Activated naive CD4-positive, alpha-beta T cell treated with anti-CD3 and anti-CD28 coated beads, Interleukin-2, amount 10 ng/mL, durations not matched to agents 7 days and 5 days (primary cell): ENCODE measurements around the gene SALL2.

Experiments used
- CTCF ChIA-PET: fragments of 350-600 bp; sonication (Branson Sonifier 250); formaldehyde crosslinking; loops from one replicate; lab custom pipeline; 2021; ENCODE audit warnings: antibody characterized with exemption; lab: Charles Lee
- DNase-seq: peaks from one replicate; pipeline ENCODE4 v3.0.0-alpha.2; 2020
- H3K27ac Mint-ChIP-seq: one replicate; pipeline ENCODE4 v1.8.0; 2021; ENCODE audit warnings: mild to moderate bottlenecking, moderate library complexity, mixed read lengths
- H3K27me3 Mint-ChIP-seq: one replicate; pipeline ENCODE4 v1.8.0; 2021; ENCODE audit warnings: mild to moderate bottlenecking, mixed read lengths
- H3K36me3 Mint-ChIP-seq: one replicate; pipeline ENCODE4 v1.8.0; 2021; ENCODE audit warnings: mixed read lengths
- H3K4me1 Mint-ChIP-seq: one replicate; pipeline ENCODE4 v1.8.0; 2021; ENCODE audit warnings: mixed read lengths
- H3K4me3 Mint-ChIP-seq: one replicate; pipeline ENCODE4 v1.8.0; 2021; ENCODE audit warnings: mild to moderate bottlenecking, moderate library complexity, mixed read lengths
- H3K9me3 Mint-ChIP-seq: one replicate; pipeline ENCODE4 v1.8.0; 2021; ENCODE audit warnings: mixed read lengths

SALL2 gene

DNA sequence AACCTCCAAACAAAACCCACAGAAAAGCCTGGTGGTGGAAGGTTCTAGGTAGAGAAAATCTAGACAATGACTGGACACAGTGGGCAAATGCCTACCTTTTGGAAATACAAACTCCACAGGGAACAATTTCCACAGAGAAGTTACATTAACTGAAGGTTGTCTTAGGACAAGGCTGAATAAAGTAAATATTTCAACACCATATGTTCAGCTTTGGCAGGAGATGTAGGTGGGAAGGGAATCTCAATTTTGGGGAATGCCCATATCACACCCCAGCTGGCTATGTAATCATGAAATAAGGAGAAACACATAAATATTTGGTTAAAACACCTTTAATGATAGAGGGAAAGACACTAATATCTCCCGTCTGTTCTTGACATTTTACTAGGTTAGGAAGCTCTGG is 5.4 kb downstream of the SALL2 start:
- DNase-seq: no peak
- Mint-ChIP-seq H3K27me3 (peaks cover 61% of the 10 kb centered on the region), H3K4me1 (peaks cover 8% of the 10 kb centered on the region), H3K27ac (no peak overlapping the region), H3K4me3 (no peak overlapping the region), H3K9me3 (no peaks in the 10 kb centered on the region), H3K36me3 (no peaks in the 10 kb centered on the region)
- CTCF ChIA-PET: no interaction called here

GRCh38 chr14:21518725-21519124 is 7.4 kb downstream of the SALL2 start:
- Mint-ChIP-seq H3K27ac (no peak overlapping the region), H3K27me3 (peaks cover 67% of the 10 kb centered on the region), H3K9me3 (no peaks in the 10 kb centered on the region), H3K4me3 (no peak overlapping the region), H3K4me1 (no peaks in the 10 kb centered on the region), H3K36me3 (no peaks in the 10 kb centered on the region)
- no peak for DNase-seq
- CTCF ChIA-PET: no interaction called here

DNA sequence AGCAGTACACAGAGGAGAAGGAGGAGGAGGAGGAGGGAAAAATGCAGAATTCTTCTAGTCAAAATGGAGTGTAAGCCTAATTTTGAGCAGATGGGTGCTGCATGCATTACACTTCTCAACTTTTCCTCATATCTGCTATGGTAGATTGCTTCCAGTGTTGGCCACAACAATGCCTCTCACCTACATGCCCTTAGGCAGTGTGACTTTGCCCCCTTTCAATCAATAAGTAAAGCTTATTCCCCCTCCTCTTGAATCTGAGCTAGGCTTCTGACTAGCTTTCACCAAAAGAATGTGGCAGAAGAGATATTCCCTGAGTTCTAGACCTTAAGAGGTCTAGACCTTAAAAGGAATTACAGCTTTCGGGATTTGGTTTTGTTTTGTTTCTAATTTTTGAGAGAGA is 11.8 kb downstream of the SALL2 start:
- H3K27ac Mint-ChIP-seq: no peak overlapping the region
- H3K36me3 Mint-ChIP-seq: peaks cover 6% of the 10 kb centered on the region
- H3K27me3 Mint-ChIP-seq: peaks cover 38% of the 10 kb centered on the region
- no peak overlapping the region for H3K4me3 Mint-ChIP-seq
- peaks cover 24% of the 10 kb centered on the region for H3K4me1 Mint-ChIP-seq
- no peaks in the 10 kb centered on the region for H3K9me3 Mint-ChIP-seq
- no peak for DNase-seq
- CTCF ChIA-PET: interaction anchor here (1.2 kb wide), 1 partner anchor 16 kb away, joined by 3 read pairs; no protein-coding TSS in a partner anchor

DNA sequence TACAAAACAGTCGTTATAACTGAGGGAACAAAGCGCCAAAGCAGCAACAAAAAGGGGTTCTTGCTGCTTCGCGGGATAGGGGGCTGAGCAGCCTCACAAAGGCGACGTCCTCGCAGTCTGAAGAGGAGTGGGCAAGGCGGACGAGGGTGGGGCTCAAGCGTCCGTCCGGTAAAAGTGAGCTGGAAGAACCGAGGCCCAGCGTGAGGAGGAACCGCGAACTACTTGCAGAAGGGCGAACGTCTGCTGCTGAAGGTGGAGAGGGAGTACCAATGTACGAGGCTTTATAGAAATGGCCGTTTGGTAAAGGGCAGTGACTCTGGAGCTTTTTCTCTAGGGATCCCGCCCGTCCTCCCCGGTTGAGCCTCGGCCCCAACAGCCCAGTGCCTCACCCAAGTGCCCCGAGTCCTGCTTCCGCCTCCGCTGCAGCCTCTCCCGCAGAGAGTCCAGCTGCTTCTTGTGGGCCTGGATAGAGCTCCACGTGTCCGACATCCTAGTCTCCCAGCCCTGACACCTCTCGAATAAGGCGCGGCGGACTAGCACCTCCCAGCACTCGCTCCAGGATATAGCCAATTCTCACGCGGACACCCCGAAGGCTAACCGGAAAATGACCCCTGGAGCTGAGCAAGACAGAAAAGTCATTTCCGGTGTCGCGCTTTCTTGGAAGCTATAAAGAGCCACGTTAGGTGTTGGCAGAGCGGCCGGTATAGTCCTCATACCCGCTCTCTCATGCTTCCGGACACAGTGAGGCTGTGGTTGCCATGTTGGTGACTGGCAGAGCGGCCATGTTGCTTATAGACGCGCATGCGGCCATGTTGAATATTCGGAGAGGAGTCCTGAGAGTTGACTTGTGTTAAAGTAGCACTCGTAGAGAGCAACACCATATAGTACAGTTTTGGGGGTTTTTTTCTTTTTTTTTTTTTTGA is 15.2 kb downstream of the SALL2 start, which contains the start of gene METTL3:
Gene METTL3 (minus strand): TSS at position 606 of the 923 bp plus-strand sequence. CDS start 117 bp downstream, at position 489.
- Mint-ChIP-seq H3K9me3 (no peaks in the 10 kb centered on the region), H3K27me3 (peaks cover 19% of the 10 kb centered on the region), H3K36me3 (peaks cover 23% of the 10 kb centered on the region), H3K4me3 (peak within 1 kb of the TSS; percentile 97), H3K27ac (peak within 1 kb of the TSS; percentile 97), H3K4me1 (peaks cover 43% of the 10 kb centered on the region)
- CTCF ChIA-PET: interaction anchor here (0.7 to 2.9 kb wide), 5 partner anchors 9 to 46 kb away, joined by 3 to 15 read pairs (median 3); no protein-coding TSS in a partner anchor
- DNase-seq: peak; percentile 97

GRCh38 chr14:21509432-21510143 is 16.6 kb downstream of the SALL2 start:
- peaks cover 30% of the 10 kb centered on the region for H3K36me3 Mint-ChIP-seq
- CTCF ChIA-PET: interaction anchor here (2.9 kb wide), 1 partner anchor 11 kb away, joined by 15 read pairs; no protein-coding TSS in a partner anchor
- H3K9me3 Mint-ChIP-seq: no peaks in the 10 kb centered on the region
- peaks cover 9% of the 10 kb centered on the region for H3K27me3 Mint-ChIP-seq
- peaks cover 53% of the 10 kb centered on the region for H3K4me1 Mint-ChIP-seq
- no peak for DNase-seq
- H3K4me3 Mint-ChIP-seq: peak overlapping the region; percentile 97
- H3K27ac Mint-ChIP-seq: peak overlapping the region; percentile 97

DNA sequence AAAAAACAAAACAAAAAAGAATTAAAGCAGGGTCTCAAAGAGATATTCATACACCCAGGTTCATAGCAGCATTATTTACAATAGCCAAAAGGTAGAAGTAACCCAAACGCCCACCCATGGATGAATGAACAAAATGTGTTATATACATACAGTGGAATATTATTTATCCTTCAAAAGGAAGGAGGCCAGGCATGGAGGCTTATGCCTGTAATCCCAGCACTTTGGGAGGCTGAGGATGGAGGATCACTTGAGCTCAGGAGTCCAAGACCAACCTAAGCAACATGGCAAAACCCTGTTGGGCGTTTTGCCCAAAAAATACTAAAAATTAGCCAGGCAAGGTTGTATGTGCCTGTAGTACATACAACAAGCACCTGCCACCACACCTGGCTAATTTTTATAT is 19.6 kb downstream of the SALL2 start:
- Mint-ChIP-seq H3K27ac (no peak overlapping the region), H3K36me3 (peaks cover 48% of the 10 kb centered on the region), H3K4me1 (peaks cover 55% of the 10 kb centered on the region), H3K4me3 (no peak overlapping the region), H3K9me3 (no peaks in the 10 kb centered on the region), H3K27me3 (no peaks in the 10 kb centered on the region)
- CTCF ChIA-PET: interaction anchor here (2.9 kb wide), 1 partner anchor 8 kb away, joined by 17 read pairs; no protein-coding TSS in a partner anchor
- no peak for DNase-seq

- Mint-ChIP-seq H3K36me3 (peaks cover 58% of the 10 kb centered on the region), H3K4me1 (peaks cover 48% of the 10 kb centered on the region), H3K4me3 (no peak overlapping the region), H3K27me3 (no peaks in the 10 kb centered on the region), H3K27ac (peak overlapping the region; percentile 75), H3K9me3 (no peaks in the 10 kb centered on the region)
- DNase-seq: peak; percentile 54
- CTCF ChIA-PET: interaction anchor here (0.9 kb wide), 1 partner anchor 15 kb away, joined by 4 read pairs; no protein-coding TSS in a partner anchor
These were observed 21.1 kb downstream of the SALL2 start for GRCh38 chr14:21505012-21505553.

GRCh38 chr14:21503376-21503775 is 22.8 kb downstream of the SALL2 start:
- CTCF ChIA-PET: no interaction called here
- no peak for DNase-seq
- Mint-ChIP-seq H3K36me3 (peaks cover 63% of the 10 kb centered on the region), H3K27ac (no peak overlapping the region), H3K4me1 (peaks cover 47% of the 10 kb centered on the region), H3K4me3 (no peak overlapping the region), H3K9me3 (no peaks in the 10 kb centered on the region), H3K27me3 (no peaks in the 10 kb centered on the region)

- H3K36me3 Mint-ChIP-seq: peaks cover 59% of the 10 kb centered on the region
- H3K4me3 Mint-ChIP-seq: no peak overlapping the region
- CTCF ChIA-PET: interaction anchor here (0.7 to 1.4 kb wide), 2 partner anchors 9 to 15 kb away, joined by 3 read pairs; partner anchors contain the start of gene METTL3
- no peaks in the 10 kb centered on the region for H3K27me3 Mint-ChIP-seq
- no peaks in the 10 kb centered on the region for H3K9me3 Mint-ChIP-seq
- no peak overlapping the region for H3K27ac Mint-ChIP-seq
- H3K4me1 Mint-ChIP-seq: peaks cover 38% of the 10 kb centered on the region
- no peak for DNase-seq
These were observed 24.6 kb downstream of the SALL2 start for GRCh38 chr14:21501568-21501967.

DNA sequence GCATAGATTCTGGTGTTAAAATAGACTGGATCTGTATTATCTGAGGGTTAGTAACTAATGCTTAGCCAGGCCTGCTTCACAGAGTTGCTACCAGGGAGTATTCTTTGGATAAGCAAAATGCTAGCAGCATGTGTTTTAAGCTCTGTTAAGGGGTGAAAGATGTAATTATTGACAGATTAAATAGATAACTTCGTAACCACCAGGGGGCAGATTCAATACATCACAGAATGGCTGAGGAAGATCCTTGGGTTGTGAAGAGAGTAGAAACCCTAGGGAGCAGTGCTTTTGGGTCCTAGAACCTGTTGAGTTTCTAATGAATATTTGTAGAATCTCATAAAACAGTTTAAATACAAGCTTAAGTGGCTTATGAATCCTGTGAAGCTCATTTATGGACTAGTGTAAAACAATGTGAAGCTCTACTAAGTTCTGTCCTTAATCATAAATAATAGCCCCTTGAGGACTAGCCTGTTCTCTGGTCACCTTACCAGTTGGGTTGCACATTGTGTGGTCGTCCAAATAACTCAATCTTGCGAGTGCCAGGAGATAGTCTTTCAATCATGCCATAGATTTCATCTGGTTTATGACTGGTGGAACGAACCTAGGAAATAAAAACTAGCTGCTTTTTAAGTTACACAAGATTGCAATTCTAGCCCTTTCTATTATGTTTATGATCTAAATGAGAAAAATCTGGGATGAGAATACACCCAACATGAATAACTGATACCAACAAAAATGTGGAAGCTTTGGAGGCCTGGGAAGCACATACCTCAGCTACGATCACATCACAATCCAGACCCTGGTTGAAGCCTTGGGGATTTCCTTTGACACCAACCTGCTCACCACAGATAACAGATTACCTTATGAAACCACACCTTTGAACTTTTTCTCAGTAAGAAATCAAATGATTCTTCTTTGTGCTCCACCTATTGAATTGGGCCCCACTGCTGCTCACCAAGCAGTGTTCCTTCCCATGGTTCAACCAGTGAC is 27.3 kb downstream of the SALL2 start:
- H3K36me3 Mint-ChIP-seq: peaks cover 68% of the 10 kb centered on the region
- H3K4me3 Mint-ChIP-seq: no peak overlapping the region
- no peaks in the 10 kb centered on the region for H3K9me3 Mint-ChIP-seq
- DNase-seq: peak; percentile 33
- CTCF ChIA-PET: interaction anchor here (0.7 to 3.1 kb wide), 23 partner anchors 8 to 1071 kb away, joined by 3 to 66 read pairs (median 5); partner anchors contain the start of genes CHD8, METTL3, SALL2 and TOX4
- no peaks in the 10 kb centered on the region for H3K27me3 Mint-ChIP-seq
- H3K27ac Mint-ChIP-seq: peak overlapping the region; percentile 12
- peaks cover 24% of the 10 kb centered on the region for H3K4me1 Mint-ChIP-seq

DNA sequence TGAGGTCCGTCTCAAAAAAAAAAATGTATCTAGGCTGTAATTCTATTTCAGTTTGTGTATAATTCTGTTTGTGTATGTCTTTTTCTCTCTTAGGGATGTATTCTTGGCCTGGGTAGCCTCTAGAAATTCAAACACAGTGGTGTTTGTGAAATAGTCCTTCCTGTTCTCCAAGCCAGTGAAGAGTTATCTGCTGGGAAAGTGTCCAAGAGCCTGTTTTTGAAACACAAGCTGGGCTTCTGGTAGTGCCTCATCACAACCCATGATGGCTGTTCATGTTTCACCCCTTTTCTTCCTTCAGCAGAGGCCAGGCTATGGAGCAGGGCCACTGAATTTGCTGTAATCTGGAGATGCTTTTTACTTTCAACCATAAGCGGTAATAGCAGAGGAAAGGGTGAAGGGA is 29.7 kb downstream of the SALL2 start:
- no peak for DNase-seq
- no peak overlapping the region for H3K27ac Mint-ChIP-seq
- CTCF ChIA-PET: interaction anchor here (1.5 kb wide), 1 partner anchor 8 kb away, joined by 4 read pairs; no protein-coding TSS in a partner anchor
- no peak overlapping the region for H3K4me3 Mint-ChIP-seq
- no peaks in the 10 kb centered on the region for H3K9me3 Mint-ChIP-seq
- peaks cover 65% of the 10 kb centered on the region for H3K36me3 Mint-ChIP-seq
- H3K4me1 Mint-ChIP-seq: peaks cover 17% of the 10 kb centered on the region
- no peaks in the 10 kb centered on the region for H3K27me3 Mint-ChIP-seq

DNA sequence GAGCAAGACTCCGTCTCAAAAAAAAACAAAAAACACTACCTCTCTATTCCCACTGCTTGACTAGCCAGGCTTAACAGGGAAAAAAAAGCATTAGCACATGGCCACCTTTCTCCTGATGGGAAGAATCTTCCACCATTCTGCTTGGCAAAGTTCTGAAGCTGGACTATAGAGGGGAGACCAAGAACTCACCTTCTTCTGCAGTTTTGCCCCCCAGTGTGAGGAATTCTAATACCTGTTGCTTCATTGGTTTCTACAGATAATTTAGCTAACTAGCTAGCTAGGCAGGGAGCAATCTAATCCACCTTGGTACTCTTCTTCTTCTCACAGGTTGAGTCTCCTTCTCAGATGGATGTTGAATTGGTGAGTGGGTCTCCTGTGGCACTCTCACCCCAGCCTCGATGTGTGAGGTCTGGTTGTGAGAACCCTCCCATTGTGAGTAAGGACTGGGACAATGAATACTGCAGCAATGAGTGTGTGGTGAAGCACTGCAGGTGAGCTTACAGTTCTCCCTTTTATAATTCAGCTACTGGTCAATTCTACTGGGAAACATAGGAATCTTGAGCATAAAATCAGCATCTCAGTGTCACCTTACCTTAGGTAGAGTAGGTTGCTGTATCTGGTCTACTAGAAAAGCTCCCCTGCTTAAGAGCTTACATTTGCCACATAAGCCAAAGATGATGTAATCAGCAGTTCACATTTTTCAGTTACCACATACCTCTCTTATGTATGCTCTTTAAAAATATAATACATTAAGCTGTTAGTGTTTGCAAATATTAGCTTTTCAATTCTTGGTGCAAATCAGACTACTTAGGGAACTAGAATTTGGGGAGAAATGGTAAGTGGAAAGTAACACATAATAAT is 31.0 kb downstream of the SALL2 start:
- peaks cover 16% of the 10 kb centered on the region for H3K4me1 Mint-ChIP-seq
- peaks cover 54% of the 10 kb centered on the region for H3K36me3 Mint-ChIP-seq
- no peak for DNase-seq
- no peak overlapping the region for H3K4me3 Mint-ChIP-seq
- no peaks in the 10 kb centered on the region for H3K27me3 Mint-ChIP-seq
- CTCF ChIA-PET: interaction anchor here (0.7 to 0.8 kb wide), 3 partner anchors 30 to 71 kb away, joined by 3 read pairs; no protein-coding TSS in a partner anchor
- no peaks in the 10 kb centered on the region for H3K9me3 Mint-ChIP-seq
- H3K27ac Mint-ChIP-seq: no peak overlapping the region
